SU-DHL-6 (cell line): ENCODE results near the gene RALGPS1.

Experiments
- H2AFZ ChIP-seq: fragments of 200-600 bp; sonication (generic); 2 replicates; pipeline ENCODE4 v1.6.1; 2014; ENCODE audit warnings: low read depth, mild to moderate bottlenecking, moderate library complexity, mixed read lengths, antibody characterized with exemption, low read length; ENCODE audit not compliant: severe bottlenecking
- H3F3A ChIP-seq: fragments of 200-600 bp; shearing (Covaris generic); 2 replicates; pipeline ENCODE4 v1.6.0; 2016; ENCODE audit warnings: antibody characterized with exemption, mild to moderate bottlenecking; ENCODE audit not compliant: insufficient read depth
- H3K27ac ChIP-seq: fragments of 200-600 bp; sonication (generic); 2 replicates; pipeline ENCODE4 v1.5.1; 2016; ENCODE audit warnings: low read depth, mild to moderate bottlenecking, low read length, moderate library complexity, mixed read lengths
- H3K27me3 ChIP-seq: fragments of 200-600 bp; sonication (generic), shearing (Covaris generic); 2 replicates; pipeline ENCODE4 v1.6.0; 2014; ENCODE audit warnings: mild to moderate bottlenecking, low read length
- H3K36me3 ChIP-seq: fragments of 200-600 bp; sonication (generic); 2 replicates; pipeline ENCODE4 v1.6.1; 2014; ENCODE audit warnings: mild to moderate bottlenecking, low read length, mixed read lengths
- H3K4me2 ChIP-seq: fragments of 300-600, 200-600 bp; shearing (Covaris generic), sonication (generic); 2 replicates; pipeline ENCODE4 v1.6.0; 2014; ENCODE audit warnings: low read length, low read depth, mild to moderate bottlenecking; ENCODE audit not compliant: poor library complexity, severe bottlenecking
- H3K4me3 ChIP-seq: fragments of 200-600 bp; sonication (generic); 2 replicates; pipeline ENCODE4 v1.5.1; 2014; ENCODE audit warnings: antibody characterized with exemption, low read length, mild to moderate bottlenecking, mixed read lengths; ENCODE audit not compliant: insufficient read depth, poor library complexity, severe bottlenecking
- H3K79me2 ChIP-seq: fragments of 200-600 bp; sonication (generic); 2 replicates; pipeline ENCODE4 v1.6.1; 2014; ENCODE audit warnings: mild to moderate bottlenecking, low read length, moderate library complexity; ENCODE audit not compliant: insufficient read depth
- H3K9ac ChIP-seq: fragments of 200-600 bp; sonication (generic); 2 replicates; pipeline ENCODE4 v1.7.0; 2014; ENCODE audit warnings: mild to moderate bottlenecking, low read length
- H3K9me2 ChIP-seq: fragments of 200-600 bp; sonication (generic); replicated peaks from 2 replicates; pipeline ENCODE4 v1.6.1; 2014; ENCODE audit warnings: low read length; ENCODE audit not compliant: insufficient read depth
- H3K9me3 ChIP-seq: fragments of 200-600 bp; sonication (generic); 2 replicates; pipeline ENCODE4 v1.6.1; 2014; ENCODE audit warnings: low read length, mixed read lengths; ENCODE audit not compliant: insufficient read depth
- H4K20me1 ChIP-seq: fragments of 200-600 bp; sonication (generic); 2 replicates; pipeline ENCODE4 v1.6.1; 2014; ENCODE audit warnings: low read depth, mild to moderate bottlenecking, antibody characterized with exemption, low read length, moderate library complexity, mixed read lengths
- CTCF ChIP-seq: fragments of 200-600 bp; sonication (generic); IDR thresholded peaks from one replicate; pipeline ENCODE4 v1.5.1; 2017; ENCODE audit warnings: antibody characterized with exemption, mild to moderate bottlenecking, low read length, moderate library complexity; ENCODE audit not compliant: insufficient read depth, poor library complexity, severe bottlenecking
- EZH2phosphoT487 ChIP-seq: fragments of 200-600 bp; sonication (generic), shearing (Covaris generic); conservative IDR thresholded peaks from 2 replicates; pipeline ENCODE4 v1.6.1; 2018; ENCODE audit warnings: mild to moderate bottlenecking, antibody characterized with exemption, low read length, moderate library complexity, mixed read lengths

Gene RALGPS1

GRCh38 chr9:126925876-126926275 lies 11.3 kb downstream of the RALGPS1 start:
- Histone ChIP-seq H3K36me3 (no peaks in the 10 kb centered on the region), H4K20me1 (peaks cover 6% of the 10 kb centered on the region; the same call in 1 of the 2 replicates), H3K4me3 (no peak overlapping the region), H3K27me3 (no peaks in the 10 kb centered on the region), H3K9me3 (no peaks in the 10 kb centered on the region), H3K9me2 (no peaks in the 10 kb centered on the region), H3K9ac (no peak overlapping the region), H2AFZ (no peak overlapping the region), H3K4me2 (no peak overlapping the region), H3F3A (no peaks in the 10 kb centered on the region), H3K27ac (no peak overlapping the region), H3K79me2 (no peaks in the 10 kb centered on the region)
- TF ChIP-seq EZH2phosphoT487 (no peak), CTCF (no peak)

- no peaks in the 10 kb centered on the region for H3K9me2 ChIP-seq
- no peaks in the 10 kb centered on the region for H3F3A ChIP-seq
- H3K36me3 ChIP-seq: no peaks in the 10 kb centered on the region
- H2AFZ ChIP-seq: no peak overlapping the region
- H4K20me1 ChIP-seq: peaks cover 6% of the 10 kb centered on the region; the same call in 1 of the 2 replicates
- no peaks in the 10 kb centered on the region for H3K79me2 ChIP-seq
- H3K4me2 ChIP-seq: no peak overlapping the region
- H3K9ac ChIP-seq: no peak overlapping the region
- no peak overlapping the region for H3K4me3 ChIP-seq
- H3K27me3 ChIP-seq: no peaks in the 10 kb centered on the region
- H3K27ac ChIP-seq: no peak overlapping the region
- no peaks in the 10 kb centered on the region for H3K9me3 ChIP-seq
- TF ChIP-seq EZH2phosphoT487 (no peak), CTCF (no peak)
Observed at GRCh38 chr9:126926364-126926763, 11.8 kb downstream of the RALGPS1 start.

GRCh38 chr9:126927419-126927818 lies 12.8 kb downstream of the RALGPS1 start:
- no peaks in the 10 kb centered on the region for H3K79me2 ChIP-seq
- H3K4me3 ChIP-seq: no peak overlapping the region
- H3K36me3 ChIP-seq: no peaks in the 10 kb centered on the region
- H2AFZ ChIP-seq: no peak overlapping the region
- no peak overlapping the region for H3K9ac ChIP-seq
- H3F3A ChIP-seq: no peaks in the 10 kb centered on the region
- H3K9me2 ChIP-seq: no peaks in the 10 kb centered on the region
- no peak overlapping the region for H3K4me2 ChIP-seq
- H3K27ac ChIP-seq: no peak overlapping the region
- TF ChIP-seq EZH2phosphoT487: no peak
- no peak for TF ChIP-seq CTCF
- peaks cover 6% of the 10 kb centered on the region; the same call in 1 of the 2 replicates for H4K20me1 ChIP-seq
- H3K9me3 ChIP-seq: no peaks in the 10 kb centered on the region
- H3K27me3 ChIP-seq: no peaks in the 10 kb centered on the region
